Dendritic cell treated with granulocyte-macrophage colony-stimulating factor and Interleukin-4, amounts not matched to agents 40 ng/mL and 50 ng/mL, for 4 days (primary cell): ENCODE results near the gene RFC4.
"Not testable (repeated sequence)": the region's sequence is repeated elsewhere in the genome, so short reads cannot be mapped to it uniquely, and the experiment has no call there.

Experiments
- H3K27ac Mint-ChIP-seq: one replicate; pipeline ENCODE4 v1.8.0; 2022; ENCODE audit warnings: mild to moderate bottlenecking, mixed read lengths
- H3K27me3 Mint-ChIP-seq: one replicate; pipeline ENCODE4 v1.8.0; 2022; ENCODE audit warnings: mild to moderate bottlenecking, mixed read lengths
- H3K36me3 Mint-ChIP-seq: one replicate; pipeline ENCODE4 v1.8.0; 2022; ENCODE audit warnings: low read depth, mixed read lengths
- H3K4me1 Mint-ChIP-seq: one replicate; pipeline ENCODE4 v1.8.0; 2022; ENCODE audit warnings: low read depth, mixed read lengths
- H3K4me3 Mint-ChIP-seq: one replicate; pipeline ENCODE4 v1.8.0; 2022; ENCODE audit warnings: mild to moderate bottlenecking, moderate library complexity, mixed read lengths
- H3K9me3 Mint-ChIP-seq: one replicate; pipeline ENCODE4 v1.8.0; 2022; ENCODE audit warnings: mixed read lengths
- intact Hi-C: fragments of 100-400 bp; cut with micrococcal nuclease; formaldehyde crosslinking; loops from one replicate; pipeline ENCODE4 v1.15.0; 2022

RFC4 gene, protein sequence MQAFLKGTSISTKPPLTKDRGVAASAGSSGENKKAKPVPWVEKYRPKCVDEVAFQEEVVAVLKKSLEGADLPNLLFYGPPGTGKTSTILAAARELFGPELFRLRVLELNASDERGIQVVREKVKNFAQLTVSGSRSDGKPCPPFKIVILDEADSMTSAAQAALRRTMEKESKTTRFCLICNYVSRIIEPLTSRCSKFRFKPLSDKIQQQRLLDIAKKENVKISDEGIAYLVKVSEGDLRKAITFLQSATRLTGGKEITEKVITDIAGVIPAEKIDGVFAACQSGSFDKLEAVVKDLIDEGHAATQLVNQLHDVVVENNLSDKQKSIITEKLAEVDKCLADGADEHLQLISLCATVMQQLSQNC

DNA sequence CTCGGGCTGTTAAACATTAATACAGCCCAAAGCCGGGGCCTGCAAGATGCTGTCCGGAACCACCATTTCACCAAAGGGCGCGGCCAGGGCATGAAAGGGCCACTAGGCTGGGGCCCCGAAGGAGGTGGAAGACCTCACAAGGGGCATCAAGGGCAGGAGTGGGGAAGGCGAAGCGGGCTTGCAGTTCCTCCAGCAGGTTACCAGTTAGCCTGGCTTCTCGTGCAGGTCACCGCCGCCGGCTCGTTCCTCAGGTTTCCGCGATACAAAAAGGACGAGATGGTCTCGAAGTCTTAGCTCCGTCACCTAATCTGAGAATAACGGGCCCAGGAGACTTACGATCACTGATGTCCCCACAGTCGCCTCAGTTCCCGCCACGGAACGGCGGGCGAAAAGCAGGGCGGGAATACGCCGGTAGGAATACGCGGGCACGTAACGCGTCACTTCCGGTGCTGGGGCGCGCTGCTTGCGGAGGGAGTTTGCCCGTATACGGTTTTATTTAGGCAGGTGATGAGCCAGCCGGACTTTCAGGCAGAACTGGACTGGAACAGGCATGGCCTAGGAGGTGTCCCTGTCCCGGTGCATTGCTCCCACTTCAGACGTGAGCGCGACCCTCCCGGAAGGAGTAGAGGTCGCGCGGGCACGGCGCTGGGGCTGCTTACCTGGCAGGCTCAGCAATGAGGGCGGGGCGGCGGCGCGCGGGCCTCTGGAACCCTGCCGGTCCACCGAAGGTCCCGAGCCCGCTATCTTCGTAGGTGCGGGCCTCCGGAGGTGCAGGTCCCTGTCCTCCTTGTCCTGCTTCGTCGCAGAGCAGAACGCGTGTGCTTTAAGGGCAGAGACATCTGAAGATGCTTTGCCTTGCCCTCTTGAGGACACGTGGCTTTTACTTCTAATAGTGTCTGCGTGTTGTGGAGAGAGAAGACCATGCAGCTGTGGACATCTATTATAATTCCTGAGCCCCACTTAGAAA is at the start of gene RFC4:
Gene RFC4, minus strand, starts transcription at position 394 of the 967 bp plus-strand sequence. CDS start 1,769 bp downstream, outside the sequence.
- intact Hi-C loops = loop anchor here (2.0 kb wide), 1 partner anchor 18 kb away; no protein-coding TSS in a partner anchor
- H3K4me3 Mint-ChIP-seq = peak within 1 kb of the TSS; percentile 77
- no peaks in the 10 kb centered on the region for H3K9me3 Mint-ChIP-seq
- H3K36me3 Mint-ChIP-seq = peaks cover 23% of the 10 kb centered on the region
- H3K4me1 Mint-ChIP-seq = peaks cover 8% of the 10 kb centered on the region
- no peaks in the 10 kb centered on the region for H3K27me3 Mint-ChIP-seq
- H3K27ac Mint-ChIP-seq = peak within 1 kb of the TSS; percentile 77

DNA sequence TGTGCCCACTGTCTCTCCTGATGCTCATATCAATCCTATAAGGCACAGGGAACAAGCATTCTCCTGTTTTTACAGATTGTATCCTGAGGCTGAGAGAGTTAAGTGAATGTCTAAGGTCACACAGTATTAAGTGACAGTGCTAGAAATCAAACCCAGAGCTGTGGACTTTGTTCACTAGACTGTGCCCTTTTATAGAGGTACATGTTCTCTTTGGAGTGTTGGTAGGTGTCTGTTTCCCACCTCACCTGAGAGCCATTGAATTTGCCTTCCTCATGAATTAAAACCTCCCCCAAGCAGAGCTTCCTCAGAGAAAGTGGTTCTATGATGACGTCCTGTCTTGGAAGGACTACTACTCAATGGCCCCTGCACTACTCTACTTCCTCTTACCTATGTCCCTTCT is 48.7 kb upstream of the RFC4 start:
- H3K4me1 Mint-ChIP-seq = peaks cover 25% of the 10 kb centered on the region
- H3K27ac Mint-ChIP-seq = no peak overlapping the region
- intact Hi-C loops = no loop called here
- H3K36me3 Mint-ChIP-seq = no peaks in the 10 kb centered on the region
- no peak overlapping the region for H3K4me3 Mint-ChIP-seq
- peaks cover 2% of the 10 kb centered on the region for H3K27me3 Mint-ChIP-seq
- peaks cover 25% of the 10 kb centered on the region for H3K9me3 Mint-ChIP-seq

DNA sequence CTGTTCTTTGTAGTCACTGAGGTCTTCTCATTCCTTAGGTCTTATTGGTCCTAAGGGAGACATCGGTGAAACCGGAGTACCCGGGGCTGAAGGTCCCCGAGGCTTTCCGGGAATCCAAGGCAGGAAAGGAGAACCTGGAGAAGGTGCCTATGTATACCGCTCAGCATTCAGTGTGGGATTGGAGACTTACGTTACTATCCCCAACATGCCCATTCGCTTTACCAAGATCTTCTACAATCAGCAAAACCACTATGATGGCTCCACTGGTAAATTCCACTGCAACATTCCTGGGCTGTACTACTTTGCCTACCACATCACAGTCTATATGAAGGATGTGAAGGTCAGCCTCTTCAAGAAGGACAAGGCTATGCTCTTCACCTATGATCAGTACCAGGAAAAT is 47.9 kb upstream of the RFC4 start:
- Mint-ChIP-seq H3K9me3 (peaks cover 17% of the 10 kb centered on the region), H3K4me3 (no peak overlapping the region), H3K27ac (no peak overlapping the region), H3K4me1 (peaks cover 29% of the 10 kb centered on the region), H3K36me3 (no peaks in the 10 kb centered on the region), H3K27me3 (peaks cover 2% of the 10 kb centered on the region)
- intact Hi-C loops = no loop called here

GRCh38 chr3:186852994-186853393 is 46.7 kb upstream of the RFC4 start:
- H3K4me1 Mint-ChIP-seq = peaks cover 30% of the 10 kb centered on the region
- H3K36me3 Mint-ChIP-seq = no peaks in the 10 kb centered on the region
- peaks cover 2% of the 10 kb centered on the region for H3K27me3 Mint-ChIP-seq
- H3K27ac Mint-ChIP-seq = peak overlapping the region; percentile 1
- no peak overlapping the region for H3K4me3 Mint-ChIP-seq
- intact Hi-C loops = no loop called here
- peaks cover 18% of the 10 kb centered on the region for H3K9me3 Mint-ChIP-seq

- H3K36me3 Mint-ChIP-seq, H3K4me3 Mint-ChIP-seq, H3K27me3 Mint-ChIP-seq, intact Hi-C loops: not testable (repeated sequence)
- Mint-ChIP-seq H3K9me3 (peaks cover 17% of the 10 kb centered on the region), H3K4me1 (peaks cover 28% of the 10 kb centered on the region), H3K27ac (peak overlapping the region; percentile 44)
Measured at GRCh38 chr3:186851835-186852234, 45.6 kb upstream of the RFC4 start.

- Mint-ChIP-seq H3K27me3 (peaks cover 4% of the 10 kb centered on the region), H3K4me1 (peaks cover 47% of the 10 kb centered on the region), H3K9me3 (peaks cover 17% of the 10 kb centered on the region), H3K36me3 (no peaks in the 10 kb centered on the region), H3K4me3 (no peak overlapping the region), H3K27ac (no peak overlapping the region)
- intact Hi-C loops = loop anchor here (5.0 kb wide), 3 partner anchors 83 to 318 kb away; partner anchors contain the start of gene ST6GAL1
Measured at GRCh38 chr3:186849374-186849975, 43.2 kb upstream of the RFC4 start.

- Mint-ChIP-seq H3K36me3 (no peaks in the 10 kb centered on the region), H3K4me3 (no peak overlapping the region), H3K27me3 (peaks cover 4% of the 10 kb centered on the region), H3K27ac (no peak overlapping the region), H3K9me3 (peaks cover 17% of the 10 kb centered on the region), H3K4me1 (peaks cover 47% of the 10 kb centered on the region)
- intact Hi-C loops = loop anchor here (5.0 kb wide), 3 partner anchors 85 to 320 kb away; partner anchors contain the start of gene ST6GAL1
Measured at GRCh38 chr3:186847437-186847836, 41.2 kb upstream of the RFC4 start.

DNA sequence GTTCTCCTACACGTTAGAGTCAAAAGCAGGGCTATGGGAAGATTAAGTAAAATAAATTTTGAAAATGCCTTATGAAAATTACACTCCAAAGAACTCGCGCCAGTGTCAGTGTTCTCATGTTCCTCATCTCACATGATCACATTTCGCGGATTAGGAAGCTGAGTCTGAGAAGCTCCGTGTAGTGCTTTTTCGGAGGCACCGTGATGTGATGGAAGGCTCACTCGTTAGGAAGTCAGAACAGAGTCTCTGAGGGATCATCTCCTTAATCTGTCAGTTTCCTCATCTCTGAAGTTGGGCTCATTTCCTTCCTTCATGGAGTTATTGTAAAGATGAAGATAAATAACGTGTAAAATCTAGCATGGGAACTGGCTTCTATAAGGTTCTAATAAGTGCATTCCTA is 39.5 kb upstream of the RFC4 start:
- H3K4me3 Mint-ChIP-seq = no peak overlapping the region
- peak overlapping the region; percentile 59 for H3K27ac Mint-ChIP-seq
- peaks cover 47% of the 10 kb centered on the region for H3K4me1 Mint-ChIP-seq
- H3K9me3 Mint-ChIP-seq = peaks cover 8% of the 10 kb centered on the region
- no peaks in the 10 kb centered on the region for H3K36me3 Mint-ChIP-seq
- H3K27me3 Mint-ChIP-seq = peaks cover 1% of the 10 kb centered on the region
- intact Hi-C loops = loop anchor here (5.0 kb wide), 3 partner anchors 87 to 322 kb away; partner anchors contain the start of gene ST6GAL1

DNA sequence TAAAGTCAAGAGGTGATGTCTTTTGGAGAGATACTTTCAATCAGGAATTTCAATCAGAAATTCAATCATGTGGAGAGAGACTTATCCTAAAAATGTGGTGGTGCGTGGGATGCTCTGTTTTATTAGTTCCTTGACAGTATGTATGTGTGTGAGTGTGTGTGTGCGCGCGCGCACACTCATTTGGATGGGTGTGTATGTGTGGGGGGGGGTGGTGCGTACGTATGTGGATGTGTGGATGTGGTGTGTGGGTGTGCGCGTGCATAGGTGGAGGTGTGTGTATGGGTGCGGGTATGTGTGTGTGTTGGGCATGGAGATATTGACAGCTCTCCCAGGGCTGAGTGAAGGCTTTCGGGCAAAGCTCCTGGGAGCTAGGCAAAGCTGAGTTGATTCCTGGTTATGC is 38.6 kb upstream of the RFC4 start:
- intact Hi-C loops = loop anchor here (5.0 kb wide), 3 partner anchors 87 to 322 kb away; partner anchors contain the start of gene ST6GAL1
- Mint-ChIP-seq H3K9me3 (peaks cover 8% of the 10 kb centered on the region), H3K27ac (peak overlapping the region; percentile 2), H3K27me3 (peaks cover 1% of the 10 kb centered on the region), H3K4me1 (peaks cover 51% of the 10 kb centered on the region), H3K36me3 (no peaks in the 10 kb centered on the region), H3K4me3 (no peak overlapping the region)

DNA sequence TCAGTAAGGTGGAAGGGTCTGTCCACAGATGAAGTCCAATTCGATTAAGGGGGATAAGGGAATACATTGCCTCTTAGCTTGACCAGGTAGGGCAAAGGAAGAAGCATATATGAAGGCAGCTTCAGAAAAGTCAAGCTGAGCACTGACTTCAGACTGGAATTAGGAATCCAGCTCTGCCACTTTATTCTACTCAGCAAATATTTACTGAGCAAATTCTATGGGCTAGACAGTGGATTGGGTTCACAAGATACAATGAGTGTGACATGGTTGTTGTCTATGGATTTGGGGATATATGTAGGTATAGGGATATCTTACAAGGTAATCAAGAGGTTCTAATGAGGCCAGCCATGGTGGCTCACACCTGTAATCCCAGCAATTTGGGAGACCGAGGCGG is 36.8 kb upstream of the RFC4 start:
- H3K36me3 Mint-ChIP-seq = no peaks in the 10 kb centered on the region
- H3K9me3 Mint-ChIP-seq = peaks cover 5% of the 10 kb centered on the region
- H3K4me3 Mint-ChIP-seq = no peak overlapping the region
- peaks cover 54% of the 10 kb centered on the region for H3K4me1 Mint-ChIP-seq
- H3K27ac Mint-ChIP-seq = peak overlapping the region; percentile 52
- peaks cover 1% of the 10 kb centered on the region for H3K27me3 Mint-ChIP-seq
- intact Hi-C loops = no loop called here

GRCh38 chr3:186842426-186843038 is 36.2 kb upstream of the RFC4 start, which contains the start of gene ADIPOQ:
TSS of gene ADIPOQ (plus strand) at chr3:186842710. CDS start at chr3:186853059, 10,349 bp downstream.
- intact Hi-C loops = no loop called here
- no peaks in the 10 kb centered on the region for H3K9me3 Mint-ChIP-seq
- peaks cover 1% of the 10 kb centered on the region for H3K27me3 Mint-ChIP-seq
- no peak within 1 kb of the TSS for H3K4me3 Mint-ChIP-seq
- peak within 1 kb of the TSS; percentile 52 for H3K27ac Mint-ChIP-seq
- peaks cover 57% of the 10 kb centered on the region for H3K4me1 Mint-ChIP-seq
- H3K36me3 Mint-ChIP-seq = no peaks in the 10 kb centered on the region

DNA sequence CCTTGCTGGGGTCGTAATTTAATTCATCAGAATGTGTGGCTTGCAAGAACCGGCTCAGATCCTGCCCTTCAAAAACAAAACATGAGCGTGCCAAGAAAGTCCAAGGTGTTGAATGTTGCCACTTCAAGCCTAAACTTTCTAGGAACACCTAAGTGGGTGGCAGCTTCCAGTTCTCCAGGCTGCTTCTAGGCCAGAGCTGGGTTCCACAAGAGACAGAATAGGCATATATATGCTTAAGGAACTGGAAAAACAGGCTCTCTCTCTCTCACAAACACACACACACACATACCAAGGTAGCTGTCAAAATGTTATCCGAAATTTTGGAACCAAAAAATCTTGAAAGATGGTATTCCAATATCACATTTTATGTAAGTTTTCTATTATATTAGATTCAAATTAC is 35.3 kb upstream of the RFC4 start:
- intact Hi-C loops = no loop called here
- Mint-ChIP-seq H3K4me1 (peaks cover 53% of the 10 kb centered on the region), H3K27ac (peak overlapping the region; percentile 41), H3K4me3 (no peak overlapping the region), H3K36me3 (no peaks in the 10 kb centered on the region), H3K9me3 (no peaks in the 10 kb centered on the region), H3K27me3 (peaks cover 1% of the 10 kb centered on the region)
